Neural progenitor cell (in vitro differentiated cells): ENCODE results near the gene RPL32.

Experiments used
- CTCF ChIP-seq: fragments of 200-600 bp; sonication (generic); IDR thresholded peaks from 2 replicates; pipeline ENCODE4 v1.5.1; 2017; ENCODE audit warnings: antibody characterized with exemption, mild to moderate bottlenecking
- EZH2 ChIP-seq: fragments of 200-600 bp; sonication (generic); IDR thresholded peaks from 2 replicates; pipeline ENCODE4 v1.6.1; 2017; ENCODE audit warnings: antibody characterized with exemption, mild to moderate bottlenecking, moderate library complexity
- EZH2phosphoT487 ChIP-seq: fragments of 200-600 bp; sonication (generic); IDR thresholded peaks from 2 replicates; pipeline ENCODE4 v1.6.1; 2017; ENCODE audit warnings: antibody characterized with exemption

- no peak for TF ChIP-seq CTCF
- no peak for TF ChIP-seq EZH2
- no peak for TF ChIP-seq EZH2phosphoT487
Measured at GRCh38 chr3:12859840-12860239, 18.5 kb upstream of the RPL32 start.
